DMS114 treated with DMSO at 0.1 percent for 48 hours (cell line): ENCODE results near the gene LPCAT2.
"Not testable (repeated sequence)": the region's sequence is repeated elsewhere in the genome, so short reads cannot be mapped to it uniquely, and the experiment has no call there.

ENCODE experiments used
- DNase-seq: peaks from one replicate; lab custom pipeline; 2025; ENCODE audit not compliant: unreplicated experiment; lab: John Stamatoyannopoulos, UW

Gene LPCAT2

DNA sequence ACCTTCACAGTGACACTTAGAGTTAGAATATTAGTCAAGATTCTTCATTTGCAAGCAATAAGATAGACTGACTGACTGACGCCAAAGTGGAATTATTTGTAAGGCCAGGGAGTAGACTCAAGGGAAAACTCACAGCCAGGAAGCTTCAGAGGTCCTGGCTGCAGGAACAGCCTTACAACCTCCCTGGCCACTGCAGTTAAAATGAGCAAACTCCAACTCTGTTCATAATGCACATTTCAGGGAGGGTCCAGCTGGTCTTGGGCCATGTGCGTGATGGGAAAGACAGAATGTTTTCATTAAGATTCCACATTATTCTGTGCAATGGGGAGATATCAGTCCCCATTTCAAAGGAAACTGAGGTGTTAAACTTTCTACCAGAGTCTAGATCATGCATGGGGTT, 67.5 kb downstream of the LPCAT2 start:
- no peak for DNase-seq

DNA sequence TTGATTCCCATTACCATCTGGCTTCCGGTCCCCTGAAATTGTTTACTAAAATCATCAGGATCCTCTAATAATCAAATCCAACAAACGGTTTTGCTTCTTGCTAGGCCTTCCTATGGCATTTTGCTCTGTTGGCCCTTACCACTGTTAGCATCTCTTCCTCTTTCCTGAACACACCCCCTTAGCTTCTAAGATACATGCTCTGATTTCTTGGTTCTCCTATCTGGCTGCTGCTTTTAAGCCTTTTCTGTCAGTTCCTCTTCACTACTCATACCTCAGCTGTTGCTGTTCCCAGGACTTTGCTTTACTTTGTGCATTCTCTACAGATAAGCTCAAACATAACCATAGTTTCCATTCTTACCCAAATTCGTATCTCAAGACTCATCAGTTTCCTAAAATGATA, 69.0 kb downstream of the LPCAT2 start:
- DNase-seq: no peak

DNA sequence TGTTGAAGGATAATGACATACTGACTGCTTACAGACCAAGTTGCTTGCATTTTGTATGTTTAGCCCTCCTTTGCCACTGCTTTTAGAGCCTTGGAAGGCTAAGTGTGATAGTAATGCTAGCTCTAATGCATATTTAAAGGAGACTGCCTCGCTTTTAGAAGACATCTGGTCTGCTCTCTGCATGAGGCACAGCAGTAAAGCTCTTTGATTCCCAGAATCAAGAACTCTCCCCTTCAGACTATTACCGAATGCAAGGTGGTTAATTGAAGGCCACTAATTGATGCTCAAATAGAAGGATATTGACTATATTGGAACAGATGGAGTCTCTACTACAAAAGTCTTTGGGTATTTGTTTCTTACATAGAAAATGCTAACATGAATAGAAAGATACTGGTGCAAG, 76.8 kb downstream of the LPCAT2 start:
- DNase-seq: no peak

DNA sequence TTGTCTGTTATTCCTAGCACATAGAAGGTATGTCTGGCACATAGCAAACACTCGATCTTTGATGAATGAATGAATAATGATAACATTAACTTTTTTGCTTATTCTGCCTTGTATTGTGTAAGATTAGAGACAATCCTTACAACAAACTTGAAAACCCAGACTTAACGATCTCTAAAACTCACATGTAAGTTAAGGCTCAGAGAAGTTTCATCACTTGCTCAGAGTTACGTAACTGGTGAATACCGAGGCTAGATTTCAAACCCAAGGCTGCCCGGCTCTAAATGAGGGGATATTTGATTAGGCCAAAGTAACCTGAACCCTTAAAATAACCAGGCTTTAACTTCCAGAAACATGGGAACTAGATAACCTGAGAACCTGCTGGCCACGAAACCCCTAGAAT, 79.9 kb downstream of the LPCAT2 start:
- no peak for DNase-seq

DNA sequence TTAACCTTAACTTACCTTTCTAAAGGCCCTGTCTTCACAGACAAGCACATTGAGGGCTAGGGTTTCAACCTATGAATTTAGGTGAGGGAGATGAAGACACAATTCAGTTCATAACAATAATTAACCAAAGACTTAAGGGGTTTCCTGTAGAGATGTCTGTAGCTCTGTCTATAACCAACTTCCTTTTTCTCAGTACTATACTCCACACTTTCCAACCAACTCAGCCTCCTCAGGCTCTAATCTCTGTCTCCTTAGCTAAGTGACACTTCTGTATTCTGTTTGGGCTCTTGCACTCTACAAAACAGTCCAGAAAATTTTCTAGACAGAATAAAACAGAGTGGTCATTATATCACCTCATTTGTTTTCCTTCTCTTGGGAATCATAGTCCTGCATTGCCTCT, 83.4 kb downstream of the LPCAT2 start:
- no peak for DNase-seq

DNA sequence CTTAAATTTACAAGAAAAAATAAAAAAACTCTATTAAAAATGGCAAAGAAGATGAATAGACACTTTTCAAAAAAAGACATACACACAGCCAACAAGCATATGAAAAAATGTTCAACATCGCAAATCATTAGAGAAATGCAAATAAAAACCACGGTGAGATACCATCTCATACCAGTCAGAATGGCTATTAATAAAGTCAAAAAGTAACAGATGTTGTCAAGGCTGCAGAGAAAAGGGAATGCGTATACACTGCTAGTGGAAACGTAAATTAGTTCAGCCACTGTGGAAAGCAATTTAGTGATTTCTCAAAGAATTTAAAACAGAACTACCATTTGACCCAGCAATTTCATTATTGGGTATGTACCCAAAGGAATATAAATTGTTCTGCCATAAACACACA, 89.1 kb downstream of the LPCAT2 start:
- no peak for DNase-seq

DNA sequence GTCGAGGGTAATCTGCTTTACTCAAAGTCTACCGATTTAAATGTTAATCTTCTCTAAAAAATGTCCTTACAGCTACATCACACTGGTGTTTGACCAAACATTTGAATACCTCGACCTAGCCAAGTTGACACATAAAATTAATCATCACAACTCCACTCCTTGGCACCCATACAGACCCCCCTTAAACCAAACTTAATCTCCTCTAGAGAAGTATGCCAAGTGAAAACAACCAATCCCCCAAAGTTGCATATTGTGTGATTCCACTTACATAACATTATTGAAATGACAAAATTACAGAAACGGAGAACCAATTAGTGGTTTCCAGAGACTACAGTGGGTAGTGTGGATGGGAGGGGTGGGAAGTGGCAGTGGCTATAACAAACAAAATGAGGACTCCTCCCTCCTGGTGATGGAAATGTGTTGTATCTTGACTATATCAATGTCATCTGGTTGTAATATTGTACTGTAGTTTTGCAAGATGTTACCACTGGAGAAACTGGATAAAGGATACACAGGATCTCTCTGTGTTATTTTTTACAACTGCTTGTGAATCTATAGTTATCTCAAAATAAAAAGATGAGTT, 97.0 kb downstream of the LPCAT2 start:
- DNase-seq: no peak

DNA sequence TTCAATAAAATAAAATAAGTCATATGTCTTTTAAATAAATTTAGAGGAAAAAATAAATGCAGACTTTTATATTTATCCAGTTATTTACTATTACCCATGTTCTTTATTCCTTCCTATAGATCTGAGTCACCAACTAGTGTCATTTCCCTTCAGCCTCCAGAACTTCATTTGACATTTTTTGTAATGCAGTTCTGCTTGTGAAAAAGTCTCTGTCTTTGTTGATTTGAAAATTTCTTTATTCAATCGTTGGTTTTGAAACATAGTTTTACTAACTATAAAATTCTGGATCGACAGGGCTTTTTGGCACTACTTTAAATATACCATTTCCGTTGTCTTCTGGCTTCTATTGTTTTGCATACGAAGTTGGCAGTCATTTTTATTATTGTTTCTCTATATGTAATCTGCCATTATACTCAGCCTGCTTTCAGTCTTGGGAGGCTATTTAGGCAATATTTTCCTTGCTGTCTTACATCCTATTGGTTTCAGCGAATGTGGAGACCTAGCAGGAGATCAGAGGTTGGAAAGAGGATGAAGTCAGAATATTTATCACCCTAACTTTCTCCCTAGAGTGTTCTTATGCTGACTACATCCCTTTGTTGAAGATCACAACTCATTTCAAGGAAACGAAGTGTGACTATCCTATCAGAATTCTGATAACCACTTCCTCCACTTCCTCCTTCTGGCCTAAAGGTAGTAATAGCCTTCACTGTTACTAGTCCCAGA, 104.9 kb downstream of the LPCAT2 start:
- DNase-seq: no peak

DNA sequence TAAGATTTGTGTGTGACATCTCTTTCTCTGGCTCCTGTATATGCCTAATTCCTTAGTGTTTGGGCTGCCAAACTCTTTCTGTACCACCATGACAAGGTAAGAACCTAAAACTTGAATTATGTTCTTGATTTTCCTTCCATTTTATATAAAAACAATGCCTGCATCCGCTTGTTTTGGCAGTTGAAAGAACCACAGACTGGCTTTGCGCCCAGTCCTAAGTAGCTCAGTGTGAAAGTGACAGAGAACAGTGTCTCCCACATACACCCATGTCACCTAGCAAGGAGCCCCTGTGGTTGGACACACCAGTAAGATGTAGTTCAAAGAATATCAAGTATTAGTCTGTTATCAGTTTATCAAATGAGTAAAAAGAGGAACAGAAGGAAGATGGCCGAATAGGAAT, 106.2 kb downstream of the LPCAT2 start:
- no peak for DNase-seq

DNA sequence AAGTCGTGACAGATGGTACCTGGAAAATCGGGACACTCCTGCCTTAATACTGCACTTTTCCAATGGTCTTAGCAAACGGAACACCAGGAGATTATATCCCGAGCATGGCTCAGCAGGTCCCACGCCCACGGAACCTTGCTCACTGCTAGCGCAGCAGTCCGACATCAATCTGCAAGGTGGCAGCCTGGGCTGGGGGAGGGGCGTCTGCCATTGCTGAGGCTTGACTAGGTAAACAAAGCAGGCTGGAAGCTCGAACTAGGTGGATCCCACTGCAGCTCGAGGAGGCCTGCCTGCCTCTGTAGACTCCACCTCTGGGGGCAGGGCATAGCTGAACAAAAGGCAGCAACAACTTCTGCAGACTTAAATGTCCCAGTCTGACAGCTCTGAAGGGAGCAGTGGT, 106.8 kb downstream of the LPCAT2 start:
- DNase-seq: not testable (repeated sequence)

DNA sequence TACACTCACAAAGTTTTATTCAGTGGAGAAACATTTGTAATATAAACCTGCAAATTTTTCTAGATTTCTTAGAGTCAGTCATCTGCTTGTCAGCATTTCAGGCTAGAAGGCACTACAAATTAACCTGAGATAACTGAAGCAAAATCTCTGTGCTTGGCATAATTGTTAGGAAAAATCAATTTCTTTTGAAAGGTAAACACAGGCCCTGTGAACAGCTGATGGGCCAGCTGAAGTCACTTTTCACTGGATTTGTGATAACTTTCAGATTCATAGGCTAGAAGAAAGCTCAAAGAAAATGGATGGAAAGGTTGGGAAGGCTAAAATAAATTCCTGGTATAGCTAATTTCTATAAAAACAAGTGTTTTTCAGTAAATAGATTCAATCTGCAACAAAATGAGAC, 112.9 kb downstream of the LPCAT2 start:
- no peak for DNase-seq

DNA sequence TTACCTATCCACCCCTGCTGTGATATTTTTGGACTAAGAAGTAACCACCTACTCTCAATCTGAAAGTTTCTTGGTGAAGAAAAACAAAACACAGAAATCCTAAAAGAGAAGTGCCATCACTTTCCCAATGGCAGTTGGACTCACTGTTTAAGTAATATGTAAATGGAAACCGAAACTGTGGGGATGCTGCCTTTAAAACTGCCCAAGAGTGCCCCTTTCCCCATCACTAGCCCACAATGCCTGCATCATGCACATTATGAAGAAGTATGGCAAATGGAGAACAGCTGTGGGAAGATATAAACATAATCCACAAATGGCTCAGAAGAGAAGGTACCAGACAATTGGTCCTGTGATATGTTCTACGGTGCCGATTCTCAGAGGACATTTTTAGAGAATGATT, 113.4 kb downstream of the LPCAT2 start:
- no peak for DNase-seq

DNA sequence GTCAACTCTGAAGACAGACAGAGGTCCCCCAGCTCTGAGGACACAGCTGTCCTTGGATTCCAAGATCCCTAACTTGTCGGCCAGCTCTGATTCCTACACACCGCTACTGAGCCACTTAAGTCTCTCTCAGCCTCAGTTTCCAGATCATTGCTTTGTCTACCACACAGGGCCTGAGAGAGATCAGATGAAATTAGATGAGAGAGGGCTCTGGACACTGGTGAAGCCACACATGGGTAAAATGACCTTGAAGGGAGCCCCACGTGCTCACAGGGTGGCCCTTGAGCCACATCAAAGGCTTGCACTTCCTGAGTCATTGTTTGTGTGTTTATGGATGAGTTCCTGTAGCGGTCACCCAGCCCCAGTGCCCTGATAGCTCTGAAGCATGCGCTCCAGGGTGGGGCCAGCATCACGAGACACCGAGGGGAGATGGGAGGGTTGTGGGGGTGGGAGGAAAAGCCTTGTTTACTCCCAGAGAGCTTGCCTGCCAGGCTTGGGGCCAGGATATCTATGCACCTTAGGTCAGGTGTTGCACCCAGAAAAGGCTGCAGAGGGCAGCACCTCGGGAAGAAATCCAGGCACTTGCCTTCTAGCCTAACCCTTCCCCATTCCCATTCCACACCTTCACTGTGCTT, 114.2 kb downstream of the LPCAT2 start:
- no peak for DNase-seq

DNA sequence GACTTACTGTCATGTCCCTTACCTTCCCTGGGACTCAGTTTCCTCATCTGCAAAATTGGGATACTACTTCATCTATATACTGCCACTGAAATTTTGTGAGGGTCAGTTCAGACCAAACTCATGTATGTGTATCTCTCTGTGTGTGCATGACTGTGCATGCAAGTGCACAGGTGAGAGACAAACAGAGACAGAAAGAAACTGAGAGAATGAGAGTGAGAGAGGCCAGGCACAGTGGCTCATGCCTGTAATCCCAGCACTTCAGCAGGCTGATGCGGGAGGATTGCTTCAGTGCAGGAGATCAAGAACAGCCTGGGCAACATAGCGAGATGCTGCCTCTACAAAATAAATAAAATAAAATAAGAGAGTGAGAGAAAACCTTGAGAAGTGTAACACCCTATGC, 114.8 kb downstream of the LPCAT2 start:
- no peak for DNase-seq

DNA sequence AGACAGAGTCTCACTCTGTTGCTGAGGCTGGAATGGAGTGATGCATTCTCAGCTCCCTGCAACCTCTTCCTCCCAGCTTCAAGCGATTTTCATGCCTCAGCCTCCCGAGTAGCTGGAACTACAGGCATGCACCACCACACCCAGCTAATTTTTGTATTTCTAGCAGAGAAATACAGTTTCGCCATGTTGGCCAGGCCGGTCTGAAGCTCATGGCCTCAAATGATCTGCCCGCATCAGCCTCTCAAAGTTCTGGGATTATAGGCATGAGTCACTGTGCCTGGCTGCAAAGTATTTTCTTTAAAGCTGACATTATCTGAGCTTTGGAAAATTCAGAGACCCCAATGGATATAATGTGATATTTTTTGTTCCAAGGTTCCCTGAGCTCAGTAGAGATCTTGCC, 115.8 kb downstream of the LPCAT2 start:
- no peak for DNase-seq

DNA sequence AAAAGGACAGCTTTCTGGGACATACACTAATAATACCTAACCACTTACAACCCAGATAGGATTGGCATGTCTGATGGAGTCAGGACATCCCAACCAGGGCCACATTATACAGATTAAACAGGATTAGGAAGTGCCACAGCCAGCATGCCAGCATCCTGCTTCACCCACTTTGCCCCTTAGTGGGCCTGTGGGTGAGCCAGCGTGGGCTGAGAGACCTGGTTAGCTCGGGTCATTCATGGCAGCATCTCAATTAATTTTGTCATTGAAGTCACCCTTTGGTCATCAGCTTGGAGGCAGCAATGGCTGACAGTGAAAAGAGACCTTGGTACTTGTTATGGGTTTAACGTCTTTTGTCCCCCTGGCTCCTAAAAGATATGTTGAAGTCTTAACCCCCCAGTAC, 117.0 kb downstream of the LPCAT2 start:
- no peak for DNase-seq

DNA sequence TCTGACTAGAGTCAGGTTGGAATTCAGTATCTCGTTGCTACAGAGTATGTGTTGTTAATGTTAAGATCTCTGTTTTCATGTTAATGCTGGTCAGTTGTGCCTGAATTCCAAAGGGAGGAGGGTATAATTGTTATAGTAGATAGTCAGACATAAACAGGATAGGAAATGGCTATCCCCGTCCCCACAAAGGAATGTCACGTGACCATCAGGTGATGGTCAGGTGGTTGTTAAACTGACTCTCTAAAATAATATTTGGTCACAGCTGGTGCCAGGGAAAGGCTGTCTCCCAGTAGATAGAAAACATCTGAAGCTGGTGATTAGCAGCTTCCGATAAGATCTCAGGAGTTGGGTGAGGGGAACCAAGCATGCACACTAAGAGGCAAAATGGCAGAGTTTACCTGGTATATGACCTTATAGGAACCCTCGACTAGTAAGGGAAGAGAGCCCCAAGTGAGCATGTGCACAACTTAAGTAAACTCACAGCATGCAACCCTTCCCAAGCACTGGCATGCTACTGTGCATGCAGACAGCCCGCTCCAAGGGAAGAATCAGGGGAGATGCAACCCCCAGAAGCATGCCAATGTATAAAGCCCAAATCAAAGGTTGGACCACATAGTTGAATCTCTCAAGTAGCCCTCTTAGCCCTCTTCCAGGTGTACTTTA, 119.6 kb downstream of the LPCAT2 start:
- DNase-seq: no peak

DNA sequence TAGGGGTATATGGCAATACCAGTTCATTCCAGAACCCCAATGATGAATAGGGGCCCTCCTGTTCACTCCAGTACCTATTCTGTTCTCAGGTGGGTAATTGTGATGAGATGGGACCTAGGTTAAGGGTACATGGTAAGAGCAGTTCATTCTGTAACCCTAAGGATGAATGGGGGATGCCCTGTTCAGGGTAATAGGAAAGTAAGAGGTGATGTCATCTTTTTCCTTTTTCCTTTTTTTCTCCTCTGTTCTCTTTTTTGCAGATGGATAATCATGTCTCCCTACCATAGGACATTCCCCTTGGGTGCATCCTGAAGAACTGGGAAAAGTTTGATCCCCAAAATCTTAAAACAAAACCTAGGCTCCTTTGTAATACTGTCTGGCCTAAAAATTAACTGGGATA, 121.9 kb downstream of the LPCAT2 start:
- DNase-seq: no peak

DNA sequence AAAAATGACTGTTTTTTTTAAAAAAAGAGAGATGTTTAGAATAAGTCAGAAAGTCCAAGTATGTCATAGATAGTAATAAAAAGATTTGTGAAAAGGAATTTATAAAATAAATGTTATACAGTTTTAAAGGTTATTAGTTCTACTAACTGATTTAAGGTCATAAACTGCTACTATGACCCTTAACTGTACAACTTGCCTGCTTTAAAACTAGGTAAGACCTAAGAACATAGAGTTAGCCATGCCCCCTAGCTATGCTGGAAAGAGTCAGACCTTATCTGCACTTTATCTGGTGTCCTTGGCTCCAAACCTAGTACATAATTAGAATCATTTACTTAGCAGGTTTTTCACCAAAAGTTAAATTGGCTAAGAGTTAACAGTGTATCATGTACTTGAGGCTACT, 123.4 kb downstream of the LPCAT2 start:
- DNase-seq: no peak

DNA sequence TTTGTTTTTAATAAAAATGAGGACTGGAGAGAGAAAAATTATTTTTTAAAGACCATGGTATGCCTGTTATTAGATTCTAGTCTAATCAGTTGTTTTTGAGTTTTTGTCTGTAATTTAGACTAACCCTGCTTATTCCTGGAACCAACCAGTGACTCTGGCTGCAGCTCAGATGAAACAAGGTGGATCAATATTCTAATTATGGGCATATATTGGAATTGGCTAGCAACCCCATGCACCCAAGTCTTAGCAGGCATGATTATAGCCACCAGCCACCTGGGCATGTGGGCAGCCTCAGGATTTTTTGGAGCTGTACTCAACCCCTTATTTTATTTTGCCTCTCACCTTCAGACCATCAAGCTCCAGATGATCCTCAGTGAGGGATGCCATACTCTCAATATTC, 125.3 kb downstream of the LPCAT2 start:
- no peak for DNase-seq
